Stomach (tissue), 4 donors: ENCODE measurements around the gene DOCK2.

ENCODE experiments used
- EP300 ChIP-seq: sonication (generic); formaldehyde crosslinking; IDR thresholded peaks from one replicate; pipeline ENCODE4 v1.6.1; 2017; ENCODE audit warnings: antibody characterized with exemption
- POLR2A ChIP-seq, 4 donors: fragments of 450-650 bp; IDR thresholded peaks; one replicate each; pipeline ENCODE4 v1.6.1; 2016; ENCODE audit warnings: antibody characterized with exemption in 4 of 4, control low read depth in 2 of 4, mild to moderate bottlenecking in 1 of 4, moderate library complexity in 1 of 4
- POLR2AphosphoS5 ChIP-seq, 3 donors: sonication (generic); formaldehyde crosslinking; IDR thresholded peaks; one replicate each; pipeline ENCODE4 v1.6.1; 2016; ENCODE audit warnings: antibody characterized with exemption in 3 of 3

DNA sequence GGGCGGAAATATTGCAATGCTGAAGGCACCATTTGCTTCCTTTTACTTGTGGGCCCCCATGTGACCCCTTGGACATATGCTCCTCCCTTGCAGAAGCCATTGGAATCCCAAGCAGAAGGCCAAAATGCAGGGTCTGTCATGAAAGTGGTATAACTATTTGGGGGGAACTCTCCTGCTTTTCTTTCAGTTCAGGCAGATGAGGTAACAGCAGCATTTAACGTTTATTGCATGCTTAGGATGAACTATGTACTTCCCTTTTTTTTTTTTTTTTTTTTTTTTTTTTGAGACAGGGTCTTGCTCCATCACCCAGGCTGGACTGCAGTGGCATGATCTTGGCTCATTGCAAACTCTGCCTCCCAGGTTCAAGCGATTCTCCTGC lies 476.4 kb downstream of the DOCK2 start:
- TF ChIP-seq EP300 (no peak), POLR2A (IDR thresholded peaks at IDR 0.05) (no peak), POLR2AphosphoS5 (IDR thresholded peaks at IDR 0.05) (no peak)
